CD4-positive, alpha-beta T cell treated with Interferon alpha-2 for 1 hour (primary cell): ENCODE data around the gene FNDC3A.
A peak's percentile ranks its signal among the peaks of the same experiment; 100 is the strongest.

Source experiments
- DNase-seq, 2 donors: peaks; one replicate each; pipeline ENCODE4 v3.0.0-alpha.2; 2020 to 2022

The FNDC3A gene

GRCh38 chr13:49220036-49220855, 244.5 kb downstream of the FNDC3A start, which contains the start of gene MLNR:
Gene MLNR (plus strand): TSS chr13:49220338. CDS start chr13:49220338, 0 bp downstream.
- peak; percentile 22 to 43 for DNase-seq

- DNase-seq = no peak
Observed at GRCh38 chr13:49220856-49221589, 245.3 kb downstream of the FNDC3A start.

GRCh38 chr13:49221590-49221965, 245.9 kb downstream of the FNDC3A start:
- no peak for DNase-seq

- no peak for DNase-seq
Observed at GRCh38 chr13:49225223-49226042, 249.7 kb downstream of the FNDC3A start.

- DNase-seq = no peak
Observed at GRCh38 chr13:49226613-49227012, 250.9 kb downstream of the FNDC3A start.

- no peak for DNase-seq
Observed at GRCh38 chr13:49234741-49235140, 259.0 kb downstream of the FNDC3A start.

GRCh38 chr13:49235856-49236431, 260.2 kb downstream of the FNDC3A start:
- DNase-seq = no peak

GRCh38 chr13:49238621-49239020, 262.9 kb downstream of the FNDC3A start:
- DNase-seq = no peak

- peak; percentile 26 to 67 for DNase-seq
Observed at GRCh38 chr13:49240017-49240416, 264.3 kb downstream of the FNDC3A start.

GRCh38 chr13:49241296-49241695, 265.6 kb downstream of the FNDC3A start:
- no peak for DNase-seq

- DNase-seq = no peak
Observed at GRCh38 chr13:49245101-49245500, 269.4 kb downstream of the FNDC3A start.

GRCh38 chr13:49246850-49247642, 271.3 kb downstream of the FNDC3A start:
- DNase-seq = no peak

- DNase-seq = peak; percentile 93 to 94
Observed at GRCh38 chr13:49247643-49248621, 272.2 kb downstream of the FNDC3A start, which contains the start of gene CDADC1. Gene CDADC1 (plus strand): TSS chr13:49247925. CDS start chr13:49248038, 113 bp downstream.

GRCh38 chr13:49248622-49249002, 272.9 kb downstream of the FNDC3A start:
- DNase-seq = no peak

GRCh38 chr13:49251326-49251725, 275.6 kb downstream of the FNDC3A start:
- DNase-seq = no peak

GRCh38 chr13:49253310-49253709, 277.6 kb downstream of the FNDC3A start:
- DNase-seq = no peak

GRCh38 chr13:49254007-49254406, 278.3 kb downstream of the FNDC3A start:
- peak in 1 of 2 donors; percentile 56 for DNase-seq

- DNase-seq = no peak
Observed at GRCh38 chr13:49256841-49257240, 281.1 kb downstream of the FNDC3A start.

- peak in 1 of 2 donors; percentile 50 for DNase-seq
Observed at GRCh38 chr13:49258089-49258796, 282.5 kb downstream of the FNDC3A start.
